ENCODE results near the gene PPP1R2C.

The PPP1R2C gene

GRCh38 chrX:42748067-42748850, 29.7 kb downstream of the PPP1R2C start:
- no peak for DNase-seq

GRCh38 chrX:42746606-42747005, 31.4 kb downstream of the PPP1R2C start:
- DNase-seq = no peak

- no peak for DNase-seq
Measured at GRCh38 chrX:42740456-42740855, 37.5 kb downstream of the PPP1R2C start.

- no peak for DNase-seq
Measured at GRCh38 chrX:42739741-42740140, 38.2 kb downstream of the PPP1R2C start.

- DNase-seq = no peak
Measured at GRCh38 chrX:42739258-42739657, 38.7 kb downstream of the PPP1R2C start.

- no peak for DNase-seq
Measured at GRCh38 chrX:42738552-42738951, 39.4 kb downstream of the PPP1R2C start.

GRCh38 chrX:42735250-42735649, 42.7 kb downstream of the PPP1R2C start:
- no peak for DNase-seq

- no peak for DNase-seq
Measured at GRCh38 chrX:42732506-42732905, 45.5 kb downstream of the PPP1R2C start.

Measured in activated CD8-positive, alpha-beta memory T cell treated with anti-CD3 and anti-CD28 coated beads for 24 hours (primary cell).